Measurements from ENCODE around the gene UPF1.

The UPF1 gene

GRCh38 chr19:18790566-18791314 is 41.0 kb upstream of the UPF1 start, which contains the start of gene COMP:
TSS of gene COMP (minus strand) at chr19:18791305. CDS start at chr19:18791269, 36 bp downstream.
- H3K36me3 ChIP-seq (ENCODE audit: control insufficient read depth in 1 of 2, insufficient read depth in 2 of 2, low read length in 2 of 2): no peaks in the 10 kb centered on the region
- no peak within 1 kb of the TSS for H3K9ac ChIP-seq (ENCODE audit: low read depth in 1 of 2, low read length in 2 of 2)
- peaks cover 64 to 72% of the 10 kb centered on the region in 2 donors for H3K27me3 ChIP-seq (ENCODE audit: control insufficient read depth in 1 of 2, insufficient read depth in 2 of 2, low read length in 2 of 2)
- H3K27ac ChIP-seq (ENCODE audit: low read depth, low read length): no peak within 1 kb of the TSS
- H3K4me1 ChIP-seq (ENCODE audit: control insufficient read depth in 1 of 2, insufficient read depth in 2 of 2, low read length in 2 of 2): peaks cover 0 to 7% of the 10 kb centered on the region in 2 donors
- peak within 1 kb of the TSS in 1 of 2 donors; percentile 6 for H3K4me3 ChIP-seq (ENCODE audit: low read depth in 1 of 2, low read length in 2 of 2)
- H3K9me3 ChIP-seq (ENCODE audit: control insufficient read depth in 1 of 2, low read length in 2 of 2): no peaks in the 10 kb centered on the region

DNA sequence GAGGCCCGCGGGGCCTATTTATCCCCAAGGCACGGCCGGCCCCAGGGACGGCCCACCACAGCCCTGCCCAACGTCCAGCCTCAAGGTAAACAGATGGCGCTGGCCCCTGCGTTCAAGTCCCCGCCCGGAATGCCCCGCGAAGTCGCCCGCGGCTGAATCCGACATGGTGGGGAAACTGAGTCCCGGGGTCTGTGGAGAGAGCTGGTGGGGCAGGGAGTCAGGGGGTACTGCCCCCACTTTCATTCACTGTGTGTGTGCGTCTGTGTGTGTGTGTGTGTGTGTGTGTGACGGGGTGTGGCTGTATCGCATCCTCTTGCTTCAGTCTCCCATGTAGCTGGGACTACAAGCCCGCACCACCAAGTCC is 40.5 kb upstream of the UPF1 start:
- no peaks in the 10 kb centered on the region for H3K36me3 ChIP-seq (ENCODE audit: control insufficient read depth in 1 of 2, insufficient read depth in 2 of 2, low read length in 2 of 2)
- H3K9ac ChIP-seq (ENCODE audit: low read depth in 1 of 2, low read length in 2 of 2): no peak overlapping the region
- peaks cover 0 to 7% of the 10 kb centered on the region in 2 donors for H3K4me1 ChIP-seq (ENCODE audit: control insufficient read depth in 1 of 2, insufficient read depth in 2 of 2, low read length in 2 of 2)
- no peak overlapping the region for H3K4me3 ChIP-seq (ENCODE audit: low read depth in 1 of 2, low read length in 2 of 2)
- no peaks in the 10 kb centered on the region for H3K9me3 ChIP-seq (ENCODE audit: control insufficient read depth in 1 of 2, low read length in 2 of 2)
- H3K27me3 ChIP-seq (ENCODE audit: control insufficient read depth in 1 of 2, insufficient read depth in 2 of 2, low read length in 2 of 2): peaks cover 68 to 72% of the 10 kb centered on the region in 2 donors
- no peak overlapping the region for H3K27ac ChIP-seq (ENCODE audit: low read depth, low read length)

DNA sequence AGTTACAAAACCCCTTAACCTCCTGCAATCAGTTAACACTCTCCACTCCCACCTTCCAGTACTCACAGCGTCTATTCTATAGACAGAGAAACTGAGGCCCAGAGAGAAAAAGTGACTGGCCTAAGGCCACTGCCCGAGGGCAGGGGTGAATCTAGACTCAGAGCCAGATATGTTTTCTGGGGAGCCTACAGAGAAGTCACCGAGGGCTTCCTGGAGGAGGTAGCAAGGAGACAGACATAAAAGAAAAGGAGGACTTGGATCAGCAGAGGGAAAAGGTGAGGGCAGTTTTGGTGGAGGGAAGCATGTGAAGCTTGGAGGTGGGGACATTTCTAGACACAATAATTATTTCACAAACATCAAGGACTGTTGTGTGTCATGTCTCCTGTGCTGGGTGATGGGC is 39.1 kb upstream of the UPF1 start:
- peaks cover 0 to 3% of the 10 kb centered on the region in 2 donors for H3K4me1 ChIP-seq (ENCODE audit: control insufficient read depth in 1 of 2, insufficient read depth in 2 of 2, low read length in 2 of 2)
- no peaks in the 10 kb centered on the region for H3K9me3 ChIP-seq (ENCODE audit: control insufficient read depth in 1 of 2, low read length in 2 of 2)
- H3K36me3 ChIP-seq (ENCODE audit: control insufficient read depth in 1 of 2, insufficient read depth in 2 of 2, low read length in 2 of 2): no peaks in the 10 kb centered on the region
- no peak overlapping the region for H3K4me3 ChIP-seq (ENCODE audit: low read depth in 1 of 2, low read length in 2 of 2)
- no peak overlapping the region for H3K27ac ChIP-seq (ENCODE audit: low read depth, low read length)
- H3K27me3 ChIP-seq (ENCODE audit: control insufficient read depth in 1 of 2, insufficient read depth in 2 of 2, low read length in 2 of 2): peaks cover 58 to 69% of the 10 kb centered on the region in 2 donors
- no peak overlapping the region for H3K9ac ChIP-seq (ENCODE audit: low read depth in 1 of 2, low read length in 2 of 2)

DNA sequence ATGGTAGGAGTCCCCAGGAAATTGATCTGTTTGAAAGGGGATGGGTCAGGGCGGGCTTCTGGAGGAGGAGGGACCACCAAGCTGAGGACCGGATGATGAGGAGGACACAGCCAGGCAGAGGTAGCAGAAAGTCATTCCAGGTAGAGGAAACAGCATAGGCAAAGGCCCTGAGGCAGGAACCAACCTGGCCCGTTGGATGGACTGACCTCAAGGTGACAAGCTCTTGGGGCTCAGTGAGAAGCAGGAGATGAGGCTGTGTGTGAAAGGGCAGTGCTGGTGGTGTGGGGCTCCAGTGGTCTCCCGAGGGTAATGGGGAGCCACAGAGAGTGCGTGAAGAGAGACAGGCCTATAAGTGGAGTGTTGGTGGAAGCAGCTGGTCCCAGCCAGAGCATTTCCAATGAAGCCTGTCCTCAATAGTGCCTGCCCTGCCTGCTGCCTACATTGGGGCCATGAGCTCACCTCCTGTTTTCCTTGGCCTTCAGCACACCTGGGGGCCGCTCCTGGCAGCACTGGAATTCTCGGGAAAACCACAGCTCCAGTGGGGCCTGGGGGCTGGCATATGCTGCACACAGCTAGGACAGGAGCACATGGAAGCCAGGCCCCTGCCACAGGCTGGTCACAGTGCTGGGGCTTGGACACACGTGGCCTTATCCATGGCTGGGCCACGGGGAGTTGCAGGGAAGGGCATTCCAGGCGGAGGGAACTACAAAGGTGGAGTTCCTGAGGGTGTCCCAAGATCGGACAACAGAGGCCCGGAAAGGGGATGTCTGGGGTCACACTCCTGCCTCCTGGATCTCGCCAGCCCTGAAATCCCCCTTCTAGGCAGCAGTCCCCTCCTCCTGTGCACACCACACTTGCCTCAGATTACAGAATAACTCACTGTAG is 38.4 kb upstream of the UPF1 start:
- Histone ChIP-seq H3K36me3 (ENCODE audit: control insufficient read depth in 1 of 2, insufficient read depth in 2 of 2, low read length in 2 of 2) (no peaks in the 10 kb centered on the region), H3K4me1 (ENCODE audit: control insufficient read depth in 1 of 2, insufficient read depth in 2 of 2, low read length in 2 of 2) (peaks cover 0 to 3% of the 10 kb centered on the region in 2 donors), H3K27me3 (ENCODE audit: control insufficient read depth in 1 of 2, insufficient read depth in 2 of 2, low read length in 2 of 2) (peaks cover 54 to 66% of the 10 kb centered on the region in 2 donors), H3K9me3 (ENCODE audit: control insufficient read depth in 1 of 2, low read length in 2 of 2) (no peaks in the 10 kb centered on the region), H3K4me3 (ENCODE audit: low read depth in 1 of 2, low read length in 2 of 2) (no peak overlapping the region), H3K27ac (ENCODE audit: low read depth, low read length) (no peak overlapping the region), H3K9ac (ENCODE audit: low read depth in 1 of 2, low read length in 2 of 2) (no peak overlapping the region)

- H3K36me3 ChIP-seq (ENCODE audit: control insufficient read depth in 1 of 2, insufficient read depth in 2 of 2, low read length in 2 of 2): no peaks in the 10 kb centered on the region
- no peak overlapping the region for H3K27ac ChIP-seq (ENCODE audit: low read depth, low read length)
- no peaks in the 10 kb centered on the region for H3K9me3 ChIP-seq (ENCODE audit: control insufficient read depth in 1 of 2, low read length in 2 of 2)
- peaks cover 3 to 5% of the 10 kb centered on the region in 2 donors for H3K4me1 ChIP-seq (ENCODE audit: control insufficient read depth in 1 of 2, insufficient read depth in 2 of 2, low read length in 2 of 2)
- peaks cover 50 to 61% of the 10 kb centered on the region in 2 donors for H3K27me3 ChIP-seq (ENCODE audit: control insufficient read depth in 1 of 2, insufficient read depth in 2 of 2, low read length in 2 of 2)
- H3K9ac ChIP-seq (ENCODE audit: low read depth in 1 of 2, low read length in 2 of 2): no peak overlapping the region
- H3K4me3 ChIP-seq (ENCODE audit: low read depth in 1 of 2, low read length in 2 of 2): no peak overlapping the region
Measured at GRCh38 chr19:18794029-18794313, 37.8 kb upstream of the UPF1 start.

DNA sequence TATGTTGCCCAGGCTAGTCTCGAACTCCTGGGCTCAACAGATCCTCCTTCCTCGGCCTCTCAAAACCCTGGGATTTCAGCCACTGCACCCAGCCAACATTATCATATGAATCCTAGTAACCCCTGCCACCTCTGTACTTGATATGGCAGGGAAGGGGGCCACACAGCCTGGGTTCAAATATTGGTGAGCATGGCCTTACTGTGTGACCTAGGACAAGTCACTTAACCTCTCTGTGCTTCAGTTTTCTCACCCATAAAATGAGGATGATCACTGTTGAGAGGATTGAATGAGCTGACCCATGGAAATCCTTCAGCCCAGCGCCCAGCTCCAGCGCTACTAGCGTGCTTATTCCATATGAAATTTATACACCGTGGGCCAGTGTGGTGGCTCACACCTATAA is 37.1 kb upstream of the UPF1 start:
- H3K27me3 ChIP-seq (ENCODE audit: control insufficient read depth in 1 of 2, insufficient read depth in 2 of 2, low read length in 2 of 2): peaks cover 45 to 57% of the 10 kb centered on the region in 2 donors
- peaks cover 7 to 8% of the 10 kb centered on the region in 2 donors for H3K4me1 ChIP-seq (ENCODE audit: control insufficient read depth in 1 of 2, insufficient read depth in 2 of 2, low read length in 2 of 2)
- H3K4me3 ChIP-seq (ENCODE audit: low read depth in 1 of 2, low read length in 2 of 2): no peak overlapping the region
- H3K9ac ChIP-seq (ENCODE audit: low read depth in 1 of 2, low read length in 2 of 2): no peak overlapping the region
- no peaks in the 10 kb centered on the region for H3K36me3 ChIP-seq (ENCODE audit: control insufficient read depth in 1 of 2, insufficient read depth in 2 of 2, low read length in 2 of 2)
- H3K27ac ChIP-seq (ENCODE audit: low read depth, low read length): no peak overlapping the region
- no peaks in the 10 kb centered on the region for H3K9me3 ChIP-seq (ENCODE audit: control insufficient read depth in 1 of 2, low read length in 2 of 2)

DNA sequence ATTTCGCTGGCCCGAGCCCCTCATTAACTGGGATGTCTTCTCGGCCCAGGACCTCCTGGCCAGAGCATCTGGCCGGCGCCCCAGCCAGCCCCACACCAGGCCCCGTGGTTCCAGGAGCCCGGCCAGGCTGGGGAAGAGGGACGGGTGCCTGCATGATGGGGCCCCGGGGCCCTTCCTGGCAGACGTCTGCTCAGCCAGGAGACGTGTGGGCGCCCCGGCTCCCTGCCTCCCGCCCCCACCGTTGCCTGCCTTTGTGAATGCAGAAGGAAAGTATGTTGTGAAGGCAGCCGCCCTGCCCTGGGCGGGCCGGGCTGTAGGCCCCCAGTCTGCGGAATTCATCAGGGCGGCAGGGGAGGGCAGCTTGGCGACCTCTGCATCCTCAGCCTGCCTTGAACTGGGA is 36.2 kb upstream of the UPF1 start:
- Histone ChIP-seq H3K4me3 (ENCODE audit: low read depth in 1 of 2, low read length in 2 of 2) (no peak overlapping the region), H3K27me3 (ENCODE audit: control insufficient read depth in 1 of 2, insufficient read depth in 2 of 2, low read length in 2 of 2) (peaks cover 37 to 54% of the 10 kb centered on the region in 2 donors), H3K9ac (ENCODE audit: low read depth in 1 of 2, low read length in 2 of 2) (no peak overlapping the region), H3K27ac (ENCODE audit: low read depth, low read length) (no peak overlapping the region), H3K9me3 (ENCODE audit: control insufficient read depth in 1 of 2, low read length in 2 of 2) (no peaks in the 10 kb centered on the region), H3K36me3 (ENCODE audit: control insufficient read depth in 1 of 2, insufficient read depth in 2 of 2, low read length in 2 of 2) (no peaks in the 10 kb centered on the region), H3K4me1 (ENCODE audit: control insufficient read depth in 1 of 2, insufficient read depth in 2 of 2, low read length in 2 of 2) (peaks cover 7 to 8% of the 10 kb centered on the region in 2 donors)

- Histone ChIP-seq H3K4me3 (ENCODE audit: low read depth in 1 of 2, low read length in 2 of 2) (no peak overlapping the region), H3K9me3 (ENCODE audit: control insufficient read depth in 1 of 2, low read length in 2 of 2) (no peaks in the 10 kb centered on the region), H3K27me3 (ENCODE audit: control insufficient read depth in 1 of 2, insufficient read depth in 2 of 2, low read length in 2 of 2) (peaks cover 30 to 51% of the 10 kb centered on the region in 2 donors), H3K27ac (ENCODE audit: low read depth, low read length) (no peak overlapping the region), H3K4me1 (ENCODE audit: control insufficient read depth in 1 of 2, insufficient read depth in 2 of 2, low read length in 2 of 2) (peaks cover 7 to 8% of the 10 kb centered on the region in 2 donors), H3K36me3 (ENCODE audit: control insufficient read depth in 1 of 2, insufficient read depth in 2 of 2, low read length in 2 of 2) (no peaks in the 10 kb centered on the region), H3K9ac (ENCODE audit: low read depth in 1 of 2, low read length in 2 of 2) (no peak overlapping the region)
Measured at GRCh38 chr19:18796239-18796638, 35.5 kb upstream of the UPF1 start.

- Histone ChIP-seq H3K27me3 (ENCODE audit: control insufficient read depth in 1 of 2, insufficient read depth in 2 of 2, low read length in 2 of 2) (peaks cover 20 to 30% of the 10 kb centered on the region in 2 donors), H3K36me3 (ENCODE audit: control insufficient read depth in 1 of 2, insufficient read depth in 2 of 2, low read length in 2 of 2) (no peaks in the 10 kb centered on the region), H3K4me1 (ENCODE audit: control insufficient read depth in 1 of 2, insufficient read depth in 2 of 2, low read length in 2 of 2) (peaks cover 7 to 8% of the 10 kb centered on the region in 2 donors), H3K9me3 (ENCODE audit: control insufficient read depth in 1 of 2, low read length in 2 of 2) (no peaks in the 10 kb centered on the region), H3K9ac (ENCODE audit: low read depth in 1 of 2, low read length in 2 of 2) (no peak overlapping the region), H3K27ac (ENCODE audit: low read depth, low read length) (no peak overlapping the region), H3K4me3 (ENCODE audit: low read depth in 1 of 2, low read length in 2 of 2) (no peak overlapping the region)
Measured at GRCh38 chr19:18798384-18799352, 33.1 kb upstream of the UPF1 start.

Measured in duodenal mucosa (tissue), 2 donors.